WTC11 (cell line): ENCODE results near the gene MFSD1. TPM values are rescaled to one million over a fixed set of nuclear protein-coding genes. Genes with fewer than 3 reads are reported as not detected.

Source experiments
- ATAC-seq: fragments of 200-7000 bp; cut with Tn5 transposase; 2 replicates; pipeline ENCODE4 v1.10.0; 2021; ENCODE audit warnings: mild to moderate bottlenecking, moderate library complexity
- CTCF ChIA-PET: fragments of 300-600 bp; sonication (Branson Sonifier 250); formaldehyde crosslinking; loops from one replicate; lab custom pipeline; 2021; ENCODE audit warnings: antibody characterized with exemption; lab: Charles Lee
- POLR2A ChIA-PET: fragments of 350-600 bp; sonication (Branson Sonifier 250); formaldehyde crosslinking; loops from one replicate; lab custom pipeline; 2021; ENCODE audit warnings: antibody characterized with exemption; lab: Charles Lee
- DNase-seq: peaks from one replicate; pipeline ENCODE4 v3.0.0; 2021; ENCODE audit warnings: low spot score
- H3K27ac Mint-ChIP-seq: 2 replicates; pipeline ENCODE4 v1.8.0; 2021; ENCODE audit warnings: mixed read lengths
- H3K27me3 Mint-ChIP-seq: 2 replicates; pipeline ENCODE4 v1.8.0; 2021; ENCODE audit warnings: low read depth, mild to moderate bottlenecking, moderate library complexity, mixed read lengths
- H3K36me3 Mint-ChIP-seq: 2 replicates; pipeline ENCODE4 v1.8.0; 2021; ENCODE audit warnings: mixed read lengths
- H3K4me1 Mint-ChIP-seq: 2 replicates; pipeline ENCODE4 v1.8.0; 2022; ENCODE audit warnings: mixed read lengths
- H3K4me3 Mint-ChIP-seq: 2 replicates; pipeline ENCODE4 v1.8.0; 2021; ENCODE audit warnings: mild to moderate bottlenecking, moderate library complexity, mixed read lengths
- H3K9me3 Mint-ChIP-seq: 2 replicates; pipeline ENCODE4 v1.8.0; 2021; ENCODE audit warnings: mixed read lengths
- AR ChIP-seq: fragments of 250-450 bp; sonication (Bioruptor Pico); IDR thresholded peaks from 2 replicates; pipeline ENCODE4 v1.9.0; 2021; ENCODE audit warnings: mild to moderate bottlenecking
- ARID4B ChIP-seq: sonication (generic); formaldehyde crosslinking; IDR thresholded peaks from 2 replicates; pipeline ENCODE4 v1.8.0; 2023; ENCODE audit warnings: missing genetic modification reagents, mild to moderate bottlenecking, borderline replicate concordance
- ATF1 ChIP-seq: sonication (generic); formaldehyde crosslinking; IDR thresholded peaks from 2 replicates; pipeline ENCODE4 v1.8.1; 2023; ENCODE audit warnings: mild to moderate bottlenecking, moderate library complexity, missing genetic modification reagents
- EMX1 ChIP-seq: fragments of 250-450 bp; sonication (Bioruptor Pico); IDR thresholded peaks from 2 replicates; pipeline ENCODE4 v1.8.0; 2021; ENCODE audit warnings: mild to moderate bottlenecking
- FOXP4 ChIP-seq: sonication (generic); formaldehyde crosslinking; IDR thresholded peaks from 2 replicates; pipeline ENCODE4 v1.8.0; 2022; ENCODE audit warnings: mild to moderate bottlenecking, missing genetic modification reagents
- GRHL2 ChIP-seq: fragments of 250-450 bp; sonication (Bioruptor Pico); IDR thresholded peaks from 2 replicates; pipeline ENCODE4 v1.8.0; 2022; ENCODE audit warnings: mild to moderate bottlenecking, moderate library complexity; ENCODE audit not compliant: insufficient replicate concordance, severe bottlenecking
- HMGXB4 ChIP-seq: sonication (generic); formaldehyde crosslinking; IDR thresholded peaks from 2 replicates; pipeline ENCODE4 v1.8.1; 2023; ENCODE audit warnings: mild to moderate bottlenecking, moderate library complexity, missing genetic modification reagents
- IRF2 ChIP-seq: sonication (generic); formaldehyde crosslinking; IDR thresholded peaks from 2 replicates; pipeline ENCODE4 v1.8.0; 2022; ENCODE audit warnings: low read depth, missing genetic modification reagents, borderline replicate concordance
- JUN ChIP-seq: sonication (generic); formaldehyde crosslinking; IDR thresholded peaks from 2 replicates; pipeline ENCODE4 v1.8.0; 2023; ENCODE audit warnings: mild to moderate bottlenecking, missing genetic modification reagents
- KAT7 ChIP-seq: sonication (generic); formaldehyde crosslinking; IDR thresholded peaks from 2 replicates; pipeline ENCODE4 v1.8.1; 2023; ENCODE audit warnings: missing genetic modification reagents, mild to moderate bottlenecking, borderline replicate concordance
- NR2C2 ChIP-seq: sonication (generic); formaldehyde crosslinking; IDR thresholded peaks from 2 replicates; pipeline ENCODE4 v1.8.0; 2022; ENCODE audit warnings: mild to moderate bottlenecking, missing genetic modification reagents
- PRDM15 ChIP-seq: sonication (generic); formaldehyde crosslinking; IDR thresholded peaks from 2 replicates; pipeline ENCODE4 v1.8.0; 2022; ENCODE audit warnings: missing genetic modification reagents
- PREB ChIP-seq: sonication (generic); formaldehyde crosslinking; IDR thresholded peaks from 2 replicates; pipeline ENCODE4 v1.8.1; 2022; ENCODE audit warnings: mild to moderate bottlenecking, missing genetic modification reagents, moderate library complexity, borderline replicate concordance
- TEAD1 ChIP-seq: sonication (generic); formaldehyde crosslinking; IDR thresholded peaks from 2 replicates; pipeline ENCODE4 v1.8.0; 2022; ENCODE audit warnings: mild to moderate bottlenecking, missing genetic modification reagents
- ZNF512 ChIP-seq: sonication (generic); formaldehyde crosslinking; IDR thresholded peaks from 2 replicates; pipeline ENCODE4 v1.8.1; 2022; ENCODE audit warnings: missing genetic modification reagents, borderline replicate concordance
- total RNA-seq: library from RNA; stranded (reverse); gene quantifications from 3 replicates; pipeline ENCODE4 v1.2.3, GENCODE V29; 2021

The MFSD1 gene
- total RNA-seq, 1 experiment from 2014 or later, result 8.2 TPM

GRCh38 chr3:158801696-158802408, at the start of gene MFSD1 (continued):
- no peak for TF ChIP-seq AR (CRISPR knock-in tag)
- peak; percentile 79; the same call in 1 of the 2 replicates for TF ChIP-seq FOXP4 (CRISPR knock-in tag)
- TF ChIP-seq KAT7 (CRISPR knock-in tag), result 0 out of 2 replicates have a peak, but pooled peaks have one; percentile 40
- TF ChIP-seq EMX1 (CRISPR knock-in tag), result no peak
- TF ChIP-seq NR2C2, result peak; percentile 43; the same call in 1 of the 2 replicates
- TF ChIP-seq HMGXB4 (CRISPR knock-in tag), result peak; percentile 81
- TF ChIP-seq TEAD1, result peak; percentile 66; the same call in 1 of the 2 replicates
- TF ChIP-seq, all 79 proteins: peak for 21

- Mint-ChIP-seq H3K4me3 (no peak overlapping the region), H3K27ac (no peak overlapping the region), H3K27me3 (no peaks in the 10 kb centered on the region), H3K9me3 (no peaks in the 10 kb centered on the region), H3K36me3 (no peaks in the 10 kb centered on the region), H3K4me1 (no peaks in the 10 kb centered on the region)
- DNase-seq (no peak), ATAC-seq (no peak)
- ChIA-PET CTCF (interaction anchor here (0.9 kb wide), 1 partner anchor 26 kb away, joined by 3 read pairs; no protein-coding TSS in a partner anchor), POLR2A (no interaction called here)
- TF ChIP-seq JUN (CRISPR knock-in tag) (no peak), ZNF512 (CRISPR knock-in tag) (no peak), IRF2 (CRISPR knock-in tag) (no peak), PREB (CRISPR knock-in tag) (no peak), ARID4B (CRISPR knock-in tag) (no peak), GRHL2 (no peak), ATF1 (CRISPR knock-in tag) (no peak), PRDM15 (no peak)
These were observed 48.0 kb upstream of the MFSD1 start for GRCh38 chr3:158753854-158754253.
